ENCODE data around the gene EIF4G2.
"Not testable (repeated sequence)": the region's sequence is repeated elsewhere in the genome, so short reads cannot be mapped to it uniquely, and the experiment has no call there.

EIF4G2 gene

DNA sequence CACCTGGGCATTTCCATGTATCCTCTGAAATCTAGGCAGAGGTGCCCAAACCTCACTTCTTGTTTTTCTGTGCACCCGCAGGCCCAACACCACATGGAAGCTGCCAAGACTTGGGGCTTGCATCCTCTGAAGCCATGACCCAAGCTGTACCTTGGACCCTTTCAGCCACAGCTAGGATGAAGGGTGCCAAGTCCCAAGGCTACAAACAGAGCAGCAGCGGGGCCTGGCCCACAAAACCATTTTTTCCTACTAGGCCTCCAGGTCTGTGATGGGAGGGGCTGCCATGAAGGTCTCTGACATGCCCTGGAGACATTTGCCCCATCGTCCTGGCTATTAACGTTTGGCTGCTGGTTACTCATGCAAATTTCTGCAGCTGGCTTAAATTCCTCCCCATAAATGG is 20.4 kb upstream of the EIF4G2 start:
- TF ChIP-seq JUND (IDR thresholded peaks at IDR 0.05; ENCODE audit: low read depth), result no peak
- DNase-seq (ENCODE audit: low read depth in 1 of 2, low spot score in 1 of 2), result no peak
- in situ Hi-C loops (cut with HindIII; ENCODE audit: low pct_unique_long_range_greater_than_20kb, low sequenced_read_pairs), result no loop called here

DNA sequence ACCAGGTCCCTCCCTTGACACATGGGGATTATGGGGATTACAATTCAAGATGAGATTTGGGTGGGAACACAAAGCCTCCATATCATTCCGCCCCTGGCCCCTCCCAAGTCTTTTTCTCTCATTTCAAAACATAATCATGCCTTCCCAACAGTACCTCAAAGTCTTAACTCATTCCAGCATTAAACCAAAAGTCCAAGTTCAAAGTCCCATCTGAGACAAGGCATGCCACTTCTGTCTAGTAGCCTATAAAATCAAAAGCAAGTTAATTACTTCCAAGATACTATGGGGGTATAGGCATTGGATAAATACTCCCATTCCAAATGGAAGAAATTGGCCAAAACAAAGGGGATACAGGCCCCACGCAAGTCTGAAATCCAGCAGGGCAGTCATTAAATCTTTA is 19.7 kb upstream of the EIF4G2 start:
- TF ChIP-seq JUND (IDR thresholded peaks at IDR 0.05; ENCODE audit: low read depth), result no peak
- in situ Hi-C loops (cut with HindIII; ENCODE audit: low pct_unique_long_range_greater_than_20kb, low sequenced_read_pairs), result no loop called here
- no peak for DNase-seq (ENCODE audit: low read depth in 1 of 2, low spot score in 1 of 2)

DNA sequence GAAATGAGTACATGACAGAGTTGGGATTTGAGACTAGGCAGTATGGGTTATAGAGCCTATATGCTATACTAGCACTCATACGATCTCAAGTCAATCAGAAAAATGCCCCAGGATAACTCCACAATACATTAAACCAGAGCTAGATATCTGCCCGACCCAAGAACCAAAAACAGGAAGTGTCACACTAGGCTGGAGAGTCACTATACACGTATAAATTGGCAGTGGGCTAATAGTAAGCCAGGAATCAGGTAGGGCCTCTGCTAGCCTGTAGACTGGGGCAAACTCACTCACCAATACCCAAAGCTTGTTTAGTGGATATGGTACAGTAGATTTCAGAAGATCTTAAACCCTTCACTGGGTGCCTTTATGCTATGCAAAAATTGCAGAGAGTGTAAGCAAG is 16.2 kb upstream of the EIF4G2 start:
- no peak for DNase-seq (ENCODE audit: low read depth in 1 of 2, low spot score in 1 of 2)
- in situ Hi-C loops (cut with HindIII; ENCODE audit: low pct_unique_long_range_greater_than_20kb, low sequenced_read_pairs), result no loop called here
- no peak for TF ChIP-seq JUND (IDR thresholded peaks at IDR 0.05; ENCODE audit: low read depth)

DNA sequence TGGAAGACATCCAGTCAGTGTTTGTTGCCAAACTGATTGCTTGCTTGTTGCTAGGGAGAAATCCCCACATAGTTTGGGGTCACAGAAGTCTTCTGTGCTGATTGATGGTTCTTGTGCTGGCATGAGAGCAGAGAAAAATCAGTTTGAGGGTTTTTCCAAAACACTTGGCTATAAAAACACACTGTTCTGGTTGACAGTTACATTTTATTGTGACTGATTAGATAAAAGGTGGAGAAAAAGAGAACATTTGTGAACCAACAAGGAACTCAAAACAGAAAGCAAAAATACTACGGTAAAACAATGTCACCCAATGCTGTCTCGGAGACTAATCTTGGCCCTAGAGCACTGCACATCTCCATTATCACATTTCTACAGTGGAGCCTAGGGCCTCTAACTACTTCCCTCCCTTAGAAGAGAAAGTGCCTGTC is 14.4 kb upstream of the EIF4G2 start:
- in situ Hi-C loops (cut with HindIII; ENCODE audit: low pct_unique_long_range_greater_than_20kb, low sequenced_read_pairs), result no loop called here
- no peak for TF ChIP-seq JUND (IDR thresholded peaks at IDR 0.05; ENCODE audit: low read depth)
- no peak for DNase-seq (ENCODE audit: low read depth in 1 of 2, low spot score in 1 of 2)

DNA sequence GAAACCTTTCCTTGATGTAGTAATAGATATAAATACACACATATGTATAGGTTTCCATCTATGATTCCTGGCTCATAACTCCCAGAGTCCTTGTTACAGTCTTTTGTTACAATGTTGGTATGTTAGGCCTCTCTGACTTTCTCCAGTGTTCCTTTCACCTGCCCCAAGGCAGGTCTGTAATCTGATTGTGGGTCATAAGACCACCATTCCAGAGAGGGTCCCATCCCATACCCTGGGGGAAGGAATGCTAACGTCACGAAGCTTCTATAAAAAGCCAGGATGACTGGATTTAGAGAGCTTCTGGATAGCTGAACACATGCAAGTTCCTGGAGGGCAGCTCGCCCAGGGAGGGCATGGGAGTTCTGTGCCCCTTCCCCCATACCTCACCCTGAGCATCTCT is 13.8 kb upstream of the EIF4G2 start:
- in situ Hi-C loops (cut with HindIII; ENCODE audit: low pct_unique_long_range_greater_than_20kb, low sequenced_read_pairs); DNase-seq (ENCODE audit: low read depth in 1 of 2, low spot score in 1 of 2): not testable (repeated sequence)

DNA sequence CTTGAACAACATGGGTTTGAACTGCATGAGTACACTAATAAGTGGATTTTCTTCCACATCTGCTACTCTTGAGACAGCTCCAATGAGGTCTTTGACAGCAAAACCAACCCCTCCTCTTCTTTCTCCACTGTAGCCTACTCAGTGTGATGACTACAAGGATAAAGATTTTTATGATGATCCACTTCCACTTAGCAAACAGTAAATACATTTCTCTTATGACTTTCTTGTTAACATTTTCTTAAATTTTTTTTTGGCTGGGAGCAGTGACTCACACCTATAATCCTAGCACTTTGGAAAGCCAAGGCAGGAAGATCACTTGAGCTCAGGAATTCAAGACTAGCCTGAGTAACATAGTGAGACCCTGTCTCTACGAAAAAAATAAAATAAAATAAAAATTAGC is 9.9 kb upstream of the EIF4G2 start:
- no peak for DNase-seq (ENCODE audit: low read depth in 1 of 2, low spot score in 1 of 2)
- no peak for TF ChIP-seq JUND (IDR thresholded peaks at IDR 0.05; ENCODE audit: low read depth)
- in situ Hi-C loops (cut with HindIII; ENCODE audit: low pct_unique_long_range_greater_than_20kb, low sequenced_read_pairs), result no loop called here

DNA sequence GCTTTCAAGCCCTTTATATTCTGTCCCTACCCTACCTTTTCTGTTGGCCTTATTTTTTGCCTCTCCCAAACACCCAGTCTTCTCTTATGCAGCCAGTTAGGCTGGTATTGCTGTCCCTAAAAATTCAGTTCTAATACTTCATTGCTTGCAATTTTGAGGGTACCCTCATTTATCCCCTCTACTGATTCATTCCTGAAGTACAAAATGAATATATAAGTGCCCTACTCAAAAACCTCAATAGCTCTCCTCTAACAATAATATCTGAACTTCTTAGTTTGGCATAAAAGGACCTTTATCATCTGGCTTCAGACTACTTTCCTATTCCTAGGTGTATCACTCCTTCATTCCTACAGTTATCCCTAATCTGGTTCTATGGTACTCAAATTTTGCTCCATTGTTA is 5.2 kb upstream of the EIF4G2 start:
- in situ Hi-C loops (cut with HindIII; ENCODE audit: low pct_unique_long_range_greater_than_20kb, low sequenced_read_pairs), result no loop called here
- DNase-seq (ENCODE audit: low read depth in 1 of 2, low spot score in 1 of 2), result no peak
- no peak for TF ChIP-seq JUND (IDR thresholded peaks at IDR 0.05; ENCODE audit: low read depth)

DNA sequence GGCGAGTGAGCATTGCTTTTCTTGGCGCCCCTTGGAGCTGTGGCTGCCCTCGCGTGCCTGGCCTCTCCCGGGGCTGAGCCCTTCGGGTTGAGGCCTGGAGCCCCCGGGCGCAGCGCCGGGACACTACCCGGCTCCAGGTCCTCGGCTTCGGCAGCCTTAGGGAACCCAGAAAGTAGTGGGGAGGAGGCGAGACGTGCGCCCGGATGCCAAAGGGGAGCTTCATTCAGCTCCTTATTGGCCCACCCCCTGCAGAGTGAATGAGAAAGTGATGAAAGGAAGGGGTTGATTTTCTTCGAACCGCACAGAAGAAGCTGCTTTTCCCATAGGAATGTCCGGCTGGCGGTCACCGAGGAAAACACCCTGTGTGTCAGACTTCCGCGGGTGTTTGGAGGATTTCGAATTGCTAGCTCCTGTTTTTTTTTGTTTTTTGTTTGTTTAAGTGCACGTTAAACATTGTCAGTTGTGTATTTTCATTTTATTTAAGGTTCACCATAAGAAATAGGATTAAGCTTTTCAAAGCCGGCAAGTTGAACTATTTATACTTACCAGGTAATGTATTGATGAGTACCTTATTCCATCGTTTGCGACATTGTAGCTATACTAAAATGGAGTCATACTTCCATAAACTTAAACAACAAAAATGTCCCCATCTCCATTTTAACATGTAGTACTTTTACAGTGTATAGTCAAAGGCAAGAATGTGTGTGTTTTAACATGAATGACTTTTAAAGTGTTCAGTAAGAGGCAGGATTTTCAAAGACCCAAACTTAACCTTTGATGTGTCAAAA is 841 bp upstream of the EIF4G2 start:
- DNase-seq (ENCODE audit: low read depth in 1 of 2, low spot score in 1 of 2), result peak; percentile 12 to 48
- in situ Hi-C loops (cut with HindIII; ENCODE audit: low pct_unique_long_range_greater_than_20kb, low sequenced_read_pairs), result no loop called here
- no peak for TF ChIP-seq JUND (IDR thresholded peaks at IDR 0.05; ENCODE audit: low read depth)

DNA sequence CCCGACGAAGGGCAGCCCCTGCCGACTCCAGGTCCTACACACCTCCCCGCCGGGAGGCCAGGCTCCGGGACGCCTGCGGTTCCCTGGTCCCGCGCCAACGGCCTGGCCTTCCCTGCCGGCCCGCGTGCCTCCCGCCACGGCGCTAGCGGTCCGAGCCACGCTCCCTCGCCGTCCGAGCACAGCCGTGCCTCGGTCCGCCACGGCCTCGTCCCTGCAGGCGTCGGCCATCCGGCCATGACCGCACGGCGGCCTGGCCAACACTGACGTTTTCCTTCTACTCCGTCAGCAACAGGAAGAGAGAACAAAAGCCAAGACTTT is 532 bp downstream of the EIF4G2 start:
- no peak for DNase-seq (ENCODE audit: low read depth in 1 of 2, low spot score in 1 of 2)
- in situ Hi-C loops (cut with HindIII; ENCODE audit: low pct_unique_long_range_greater_than_20kb, low sequenced_read_pairs), result no loop called here
- TF ChIP-seq JUND (IDR thresholded peaks at IDR 0.05; ENCODE audit: low read depth), result no peak

DNA sequence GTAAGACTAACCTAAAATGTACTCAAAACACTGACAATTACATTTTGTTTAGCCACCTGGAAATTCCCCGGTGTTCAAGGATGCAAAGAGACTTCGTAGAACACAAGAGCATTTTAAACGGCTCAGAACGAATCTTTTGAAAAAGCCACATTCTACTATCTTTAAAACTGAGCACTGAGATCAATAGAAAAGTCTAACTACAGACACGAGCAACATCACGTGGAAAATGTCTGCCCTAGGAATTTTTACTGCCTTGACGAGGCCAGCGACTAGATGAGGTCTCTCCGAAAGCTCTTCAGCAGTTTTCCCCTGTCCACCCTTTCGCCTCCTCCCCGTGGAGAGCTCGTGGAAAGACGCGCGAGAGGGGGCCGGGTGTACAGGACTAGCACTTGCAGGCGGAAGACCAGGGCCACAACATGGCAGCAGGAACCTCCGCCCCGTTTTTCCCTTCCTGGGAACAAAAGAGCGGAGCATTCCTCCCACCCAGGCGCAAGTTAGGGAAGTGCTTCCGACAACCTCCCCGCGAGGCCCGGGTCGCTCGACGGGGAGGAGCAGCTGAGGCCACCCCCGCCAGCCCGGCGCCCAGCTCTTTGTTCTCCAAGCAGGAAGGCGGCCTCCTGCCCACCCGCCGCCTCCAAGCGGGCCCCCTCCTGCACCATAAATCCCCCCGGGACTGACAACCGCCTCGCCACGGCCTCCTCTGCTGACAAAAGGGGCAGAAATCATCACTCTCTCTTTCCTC is 1.1 kb downstream of the EIF4G2 start:
- peak in 1 of 2 experiments; percentile 49 for DNase-seq (ENCODE audit: low read depth in 1 of 2, low spot score in 1 of 2)
- TF ChIP-seq JUND (IDR thresholded peaks at IDR 0.05; ENCODE audit: low read depth), result no peak
- in situ Hi-C loops (cut with HindIII; ENCODE audit: low pct_unique_long_range_greater_than_20kb, low sequenced_read_pairs), result no loop called here

DNA sequence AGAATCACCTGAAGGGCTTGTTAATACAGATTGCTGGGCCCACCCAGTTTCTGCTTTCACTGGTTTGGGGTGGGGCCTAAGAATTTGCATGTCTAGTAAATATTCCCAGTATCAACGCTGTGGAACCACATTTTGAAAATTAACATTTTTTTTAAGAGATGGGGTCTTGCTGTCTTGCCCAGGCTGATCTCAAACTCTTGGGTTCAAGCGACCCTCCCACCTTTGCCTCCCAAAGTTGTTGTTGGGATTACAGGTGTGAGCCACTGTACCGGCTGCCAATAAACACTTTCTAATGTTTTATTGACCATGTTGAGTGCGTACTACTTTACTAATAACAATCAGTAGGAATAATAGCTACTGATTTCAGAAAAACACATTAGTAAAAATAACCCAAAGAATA is 2.5 kb downstream of the EIF4G2 start:
- DNase-seq (ENCODE audit: low read depth in 1 of 2, low spot score in 1 of 2), result no peak
- in situ Hi-C loops (cut with HindIII; ENCODE audit: low pct_unique_long_range_greater_than_20kb, low sequenced_read_pairs), result no loop called here
- no peak for TF ChIP-seq JUND (IDR thresholded peaks at IDR 0.05; ENCODE audit: low read depth)

DNA sequence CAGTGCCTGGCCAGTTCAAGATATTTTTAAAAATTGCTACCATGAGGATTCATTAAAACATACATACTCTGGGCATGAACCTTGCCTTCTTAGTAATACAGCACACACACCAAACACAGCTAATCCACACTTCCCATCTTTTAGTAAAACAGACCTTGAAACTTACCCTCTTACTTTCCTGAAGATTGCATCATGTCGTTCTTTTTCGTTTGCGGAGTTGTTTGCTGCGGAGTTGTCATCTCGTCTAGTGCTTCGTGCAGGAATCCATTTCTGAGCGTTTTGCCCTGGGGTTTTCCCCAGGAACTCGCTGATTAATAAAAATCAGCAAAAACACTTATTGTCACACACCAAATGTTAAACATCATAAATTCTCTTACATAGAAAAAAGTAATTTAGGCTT is 3.0 kb downstream of the EIF4G2 start:
- TF ChIP-seq JUND (IDR thresholded peaks at IDR 0.05; ENCODE audit: low read depth), result no peak
- in situ Hi-C loops (cut with HindIII; ENCODE audit: low pct_unique_long_range_greater_than_20kb, low sequenced_read_pairs), result no loop called here
- no peak for DNase-seq (ENCODE audit: low read depth in 1 of 2, low spot score in 1 of 2)

DNA sequence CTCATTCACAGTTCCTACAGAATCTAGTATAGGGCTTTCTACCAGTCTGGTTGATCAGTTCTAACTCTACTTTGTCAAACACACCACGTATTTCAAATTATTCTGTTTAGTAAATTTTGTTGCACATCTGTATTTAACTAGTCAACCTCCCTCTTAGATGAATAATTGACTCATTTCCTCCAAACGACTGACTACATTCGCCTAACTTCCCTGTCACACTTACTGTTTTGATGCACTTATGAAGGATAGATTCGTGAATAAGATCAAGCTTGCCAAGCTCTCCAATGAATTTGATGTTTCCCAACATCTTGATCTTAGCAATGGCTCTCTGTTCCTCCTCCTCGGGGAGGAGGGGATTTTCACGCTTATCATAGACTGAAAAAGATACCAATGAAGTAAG is 5.0 kb downstream of the EIF4G2 start:
- in situ Hi-C loops (cut with HindIII; ENCODE audit: low pct_unique_long_range_greater_than_20kb, low sequenced_read_pairs), result no loop called here
- DNase-seq (ENCODE audit: low read depth in 1 of 2, low spot score in 1 of 2), result no peak
- TF ChIP-seq JUND (IDR thresholded peaks at IDR 0.05; ENCODE audit: low read depth), result no peak

DNA sequence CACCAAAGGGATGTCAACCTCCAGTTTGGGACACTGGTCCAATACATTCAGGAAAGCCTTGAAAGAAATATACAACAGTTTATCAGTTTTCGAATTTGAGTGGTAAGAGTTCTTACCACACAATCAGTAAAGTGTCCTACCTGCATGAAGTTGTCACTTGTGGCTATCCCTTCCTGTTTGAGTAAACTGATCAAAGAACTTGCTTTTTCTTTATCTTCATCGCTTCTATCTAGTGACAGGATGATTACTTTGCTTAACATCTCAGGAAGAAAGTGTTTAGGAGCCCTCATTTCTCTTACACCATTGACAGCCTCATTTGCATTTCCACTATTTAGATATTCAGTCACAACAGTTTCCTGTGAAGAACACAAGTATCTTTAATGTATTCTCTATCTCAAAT is 8.4 kb downstream of the EIF4G2 start:
- TF ChIP-seq JUND (IDR thresholded peaks at IDR 0.05; ENCODE audit: low read depth), result no peak
- in situ Hi-C loops (cut with HindIII; ENCODE audit: low pct_unique_long_range_greater_than_20kb, low sequenced_read_pairs), result no loop called here
- no peak for DNase-seq (ENCODE audit: low read depth in 1 of 2, low spot score in 1 of 2)

All from T47D (cell line).